IMR-90 (cell line): Measurements from ENCODE around the gene RAC2.

Source experiments
- BHLHE40 ChIP-seq: fragments of 150-350 bp; IDR thresholded peaks from 2 replicates; pipeline ENCODE4 v1.6.1; 2016; ENCODE audit warnings: mild to moderate bottlenecking, low read depth, low read length
- MAFK ChIP-seq: IDR thresholded peaks from 2 replicates; pipeline ENCODE4 v1.6.1; 2012; ENCODE audit warnings: low read depth, low read length, improper control_type of control experiment
- MAZ ChIP-seq: IDR thresholded peaks from 2 replicates; pipeline ENCODE4 v1.6.1; 2012; ENCODE audit warnings: low read depth, mild to moderate bottlenecking, low read length, improper control_type of control experiment, moderate library complexity, borderline replicate concordance
- MXI1 ChIP-seq: IDR thresholded peaks from 2 replicates; pipeline ENCODE4 v1.6.1; 2012; ENCODE audit warnings: low read depth, mild to moderate bottlenecking, low read length, moderate library complexity, borderline replicate concordance
- POLR2A ChIP-seq: IDR thresholded peaks from 2 replicates; pipeline ENCODE4 v1.6.1; 2012; ENCODE audit warnings: mild to moderate bottlenecking, low read depth, low read length
- RAD21 ChIP-seq: IDR thresholded peaks from 2 replicates; pipeline ENCODE4 v1.6.1; 2012; ENCODE audit warnings: low read length, improper control_type of control experiment
- RCOR1 ChIP-seq: IDR thresholded peaks from 2 replicates; pipeline ENCODE4 v1.6.1; 2012; ENCODE audit warnings: mild to moderate bottlenecking, low read length, improper control_type of control experiment; ENCODE audit not compliant: insufficient replicate concordance
- RFX5 ChIP-seq: IDR thresholded peaks from 2 replicates; pipeline ENCODE4 v1.8.0; 2012; ENCODE audit warnings: low read depth, mild to moderate bottlenecking, low read length, moderate library complexity
- SMC3 ChIP-seq: fragments of 150-350 bp; IDR thresholded peaks from 2 replicates; pipeline ENCODE4 v1.6.1; 2016; ENCODE audit warnings: low read depth, mild to moderate bottlenecking, antibody characterized with exemption, low read length, moderate library complexity
- TF ChIP-seq, protein P1 (sequence below): conservative IDR thresholded peaks from 2 replicates; pipeline ENCODE4 v1.5.1; 2012; ENCODE audit warnings: mild to moderate bottlenecking, low read depth, low read length, improper control_type of control experiment
- TF ChIP-seq, protein P2 (sequence below): fragments of 150-350 bp; IDR thresholded peaks from 2 replicates; pipeline ENCODE4 v1.6.1; 2017; ENCODE audit warnings: mild to moderate bottlenecking, antibody characterized with exemption, low read length, low read depth

DNA sequence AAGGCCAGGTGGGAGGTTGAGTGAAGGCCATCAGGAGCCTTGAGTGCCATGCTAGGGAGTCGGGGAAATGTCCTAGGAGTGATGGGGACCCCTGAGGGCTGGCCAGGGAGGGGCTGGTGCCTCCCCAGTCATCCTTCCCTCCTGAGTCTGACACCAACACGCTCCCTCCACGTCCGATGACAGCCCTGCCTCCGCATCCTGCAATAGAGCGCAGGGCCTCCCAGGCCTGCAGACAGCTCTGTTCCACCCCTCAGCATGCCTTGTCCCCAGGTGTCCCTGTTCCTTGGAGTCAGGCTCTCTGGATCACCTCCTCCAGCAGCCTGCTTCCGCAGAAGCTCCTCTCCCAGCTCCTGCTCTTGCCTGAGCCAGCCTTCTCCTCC lies 3.1 kb downstream of the RAC2 start:
- TF ChIP-seq, protein P1, sequence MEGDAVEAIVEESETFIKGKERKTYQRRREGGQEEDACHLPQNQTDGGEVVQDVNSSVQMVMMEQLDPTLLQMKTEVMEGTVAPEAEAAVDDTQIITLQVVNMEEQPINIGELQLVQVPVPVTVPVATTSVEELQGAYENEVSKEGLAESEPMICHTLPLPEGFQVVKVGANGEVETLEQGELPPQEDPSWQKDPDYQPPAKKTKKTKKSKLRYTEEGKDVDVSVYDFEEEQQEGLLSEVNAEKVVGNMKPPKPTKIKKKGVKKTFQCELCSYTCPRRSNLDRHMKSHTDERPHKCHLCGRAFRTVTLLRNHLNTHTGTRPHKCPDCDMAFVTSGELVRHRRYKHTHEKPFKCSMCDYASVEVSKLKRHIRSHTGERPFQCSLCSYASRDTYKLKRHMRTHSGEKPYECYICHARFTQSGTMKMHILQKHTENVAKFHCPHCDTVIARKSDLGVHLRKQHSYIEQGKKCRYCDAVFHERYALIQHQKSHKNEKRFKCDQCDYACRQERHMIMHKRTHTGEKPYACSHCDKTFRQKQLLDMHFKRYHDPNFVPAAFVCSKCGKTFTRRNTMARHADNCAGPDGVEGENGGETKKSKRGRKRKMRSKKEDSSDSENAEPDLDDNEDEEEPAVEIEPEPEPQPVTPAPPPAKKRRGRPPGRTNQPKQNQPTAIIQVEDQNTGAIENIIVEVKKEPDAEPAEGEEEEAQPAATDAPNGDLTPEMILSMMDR = no peak
- TF ChIP-seq POLR2A (no peak), SMC3 (no peak), BHLHE40 (no peak), MAZ (no peak), RFX5 (no peak), MXI1 (no peak), MAFK (no peak), RCOR1 (no peak), RAD21 (no peak)
- TF ChIP-seq, protein P2, sequence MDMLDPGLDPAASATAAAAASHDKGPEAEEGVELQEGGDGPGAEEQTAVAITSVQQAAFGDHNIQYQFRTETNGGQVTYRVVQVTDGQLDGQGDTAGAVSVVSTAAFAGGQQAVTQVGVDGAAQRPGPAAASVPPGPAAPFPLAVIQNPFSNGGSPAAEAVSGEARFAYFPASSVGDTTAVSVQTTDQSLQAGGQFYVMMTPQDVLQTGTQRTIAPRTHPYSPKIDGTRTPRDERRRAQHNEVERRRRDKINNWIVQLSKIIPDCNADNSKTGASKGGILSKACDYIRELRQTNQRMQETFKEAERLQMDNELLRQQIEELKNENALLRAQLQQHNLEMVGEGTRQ = no peak
